Stomach (tissue), 9 donors: ENCODE measurements around the gene NHSL1. TPM values are rescaled to one million over a fixed set of nuclear protein-coding genes. Genes with fewer than 3 reads are reported as not detected.
A peak's percentile ranks its signal among the peaks of the same experiment; 100 is the strongest.

Experiments
- DNase-seq, 2 donors: peaks; one replicate each; pipeline versions ENCODE4 v3.0.0 to v3.0.0-alpha.2; 2013 to 2019
- H3K27ac ChIP-seq, 5 donors: fragments of 200-600 bp in 4 of 5; sonication (generic) in 4 of 5; one replicate each; pipeline ENCODE4 v1.5.1; 2013 to 2019; ENCODE audit warnings: mild to moderate bottlenecking in 1 of 5, moderate library complexity in 1 of 5
- H3K27me3 ChIP-seq, 3 donors: fragments of 200-600 bp; sonication (generic); one replicate each; pipeline ENCODE4 v1.5.1; 2017 to 2019; ENCODE audit warnings: mixed run types in 1 of 3
- H3K36me3 ChIP-seq, 4 donors: fragments of 200-600 bp; sonication (generic); 1 replicate in 3 of 4; 2 replicates in 1 of 4; pipeline ENCODE4 v1.5.1; 2016 to 2019
- H3K4me1 ChIP-seq, 4 donors: fragments of 200-600 bp; sonication (generic); one replicate each; pipeline ENCODE4 v1.5.1; 2016 to 2019
- H3K4me3 ChIP-seq, 4 donors: fragments of 200-600 bp; sonication (generic) in 3 of 4; one replicate each; pipeline ENCODE4 v1.5.1; 2016 to 2019; ENCODE audit warnings: mild to moderate bottlenecking in 1 of 4
- H3K9me3 ChIP-seq, 4 donors: fragments of 200-600 bp; sonication (generic); one replicate each; pipeline ENCODE4 v1.5.1; 2016 to 2019
- CTCF ChIP-seq, 7 experiments: fragments of 450-650 bp in 4 of 7; fragments of 200-600 bp in 3 of 7; sonication (generic) in 3 of 7; IDR thresholded peaks; one replicate each; pipeline ENCODE4 v1.5.1; 2016 to 2019; ENCODE audit warnings: antibody characterized with exemption in 7 of 7, control low read depth in 2 of 7, mild to moderate bottlenecking in 1 of 7
- EP300 ChIP-seq: sonication (generic); formaldehyde crosslinking; IDR thresholded peaks from one replicate; pipeline ENCODE4 v1.6.1; 2017; ENCODE audit warnings: antibody characterized with exemption
- POLR2A ChIP-seq, 4 donors: fragments of 450-650 bp; IDR thresholded peaks; one replicate each; pipeline ENCODE4 v1.6.1; 2016; ENCODE audit warnings: antibody characterized with exemption in 4 of 4, control low read depth in 2 of 4, mild to moderate bottlenecking in 1 of 4, moderate library complexity in 1 of 4
- POLR2AphosphoS5 ChIP-seq, 3 donors: sonication (generic); formaldehyde crosslinking; IDR thresholded peaks; one replicate each; pipeline ENCODE4 v1.6.1; 2016; ENCODE audit warnings: antibody characterized with exemption in 3 of 3
- WGBS, 5 donors: extraction: QIAGEN DNeasy Blood & Tissue Kit in 3 of 5; methylation state at CpG; one replicate each; pipeline versions ENCODE4 v1.1.5 to v1.1.7; 2013 to 2018; 5-methylcytosine and 5-hydroxymethylcytosine counted together
- intact Hi-C: fragments of 100-400 bp; cut with DNase I; formaldehyde crosslinking; loops from one replicate; pipeline ENCODE4 v1.15.1; 2023; ENCODE audit warnings: low total_unique reads
- polyA plus RNA-seq, 3 donors: library from polyadenylated mRNA; stranded (reverse); fragments of 200-250 nt; gene quantifications; one replicate each; pipeline ENCODE4 v1.2.3, GENCODE V29; 2013
- total RNA-seq, 5 donors: library from RNA; depleted of rRNA; stranded (reverse); fragments of >200 nt; gene quantifications; one replicate each; pipeline versions ENCODE4 v1.1.0 to v1.2.3, GENCODE V29; 2014 to 2016
- donor health status: healthy with polysubstance abuse.
- donor health status: Bipolar disorder and iron deficiency.
- donor health status: healthy.

Gene NHSL1
- total and polyA plus RNA-seq, 8 donors, result 1.8 to 44.6 (median 27.4) TPM

GRCh38 chr6:138393871-138394783 is 105.2 kb downstream of the NHSL1 start:
- Histone ChIP-seq H3K36me3 (no peaks in the 10 kb centered on the region), H3K4me3 (no peak overlapping the region), H3K27ac (no peak overlapping the region), H3K4me1 (no peaks in the 10 kb centered on the region), H3K9me3 (no peaks in the 10 kb centered on the region), H3K27me3 (no peaks in the 10 kb centered on the region)
- WGBS, 5 donors, result 69 to 81% (median 73%) methylated on average over 5 of the region's 5 CpGs
- no peak for TF ChIP-seq POLR2A (IDR thresholded peaks at IDR 0.05)
- TF ChIP-seq POLR2AphosphoS5 (IDR thresholded peaks at IDR 0.05), result no peak
- DNase-seq, result no peak
- intact Hi-C loops, result no loop called here

DNA sequence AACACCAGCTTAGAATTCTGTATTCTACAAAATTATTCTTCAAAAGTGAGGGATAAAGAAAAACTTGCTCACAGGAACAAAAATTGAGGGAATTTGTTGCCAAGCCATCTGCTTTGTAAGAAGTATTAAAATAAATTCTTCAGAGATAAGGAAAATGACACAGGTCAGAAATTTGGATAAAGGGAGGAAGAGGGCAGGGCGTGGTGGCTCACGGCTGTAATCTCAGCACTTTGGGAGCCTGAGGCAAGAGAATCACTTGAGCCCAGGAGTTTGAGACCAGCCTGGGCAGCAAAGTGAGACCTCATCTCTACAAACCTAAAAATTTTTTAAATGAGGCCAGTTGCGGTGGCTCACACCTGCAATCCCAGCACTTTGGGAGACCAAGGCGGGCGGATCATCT is 109.7 kb downstream of the NHSL1 start:
- Histone ChIP-seq H3K27ac (no peak overlapping the region), H3K4me3 (no peak overlapping the region), H3K4me1 (no peaks in the 10 kb centered on the region), H3K9me3 (no peaks in the 10 kb centered on the region), H3K27me3 (no peaks in the 10 kb centered on the region), H3K36me3 (no peaks in the 10 kb centered on the region)
- WGBS, 5 donors, result 81 to 88% (median 84%) methylated on average over 5 of the region's 5 CpGs
- intact Hi-C loops, result no loop called here
- TF ChIP-seq POLR2A (IDR thresholded peaks at IDR 0.05), result no peak
- TF ChIP-seq POLR2AphosphoS5 (IDR thresholded peaks at IDR 0.05), result no peak
- TF ChIP-seq CTCF (IDR thresholded peaks at IDR 0.05), result no peak
- TF ChIP-seq EP300, result no peak
- DNase-seq, result no peak

GRCh38 chr6:138387577-138388368 is 111.5 kb downstream of the NHSL1 start:
- H3K9me3 ChIP-seq, result no peaks in the 10 kb centered on the region
- H3K36me3 ChIP-seq, result no peaks in the 10 kb centered on the region
- WGBS, 5 donors, result 47 to 71% (median 62%) methylated on average over 8 of the region's 8 CpGs
- DNase-seq, result peak in 1 of 2 donors; percentile 67
- H3K4me3 ChIP-seq, result no peak overlapping the region
- no peaks in the 10 kb centered on the region for H3K27me3 ChIP-seq
- intact Hi-C loops, result no loop called here
- TF ChIP-seq CTCF (IDR thresholded peaks at IDR 0.05) (no peak), POLR2AphosphoS5 (IDR thresholded peaks at IDR 0.05) (peak in 1 of 3 donors; percentile 26)
- no peaks in the 10 kb centered on the region for H3K4me1 ChIP-seq
- H3K27ac ChIP-seq, result no peak overlapping the region

GRCh38 chr6:138386897-138387296 is 112.4 kb downstream of the NHSL1 start:
- Histone ChIP-seq H3K27me3 (no peaks in the 10 kb centered on the region), H3K4me1 (no peaks in the 10 kb centered on the region), H3K36me3 (no peaks in the 10 kb centered on the region), H3K27ac (no peak overlapping the region), H3K4me3 (no peak overlapping the region), H3K9me3 (no peaks in the 10 kb centered on the region)
- 94 to 98% (median 96%) methylated on average over 3 of the region's 3 CpGs for WGBS, 5 donors
- no peak for TF ChIP-seq EP300
- TF ChIP-seq POLR2A (IDR thresholded peaks at IDR 0.05), result no peak
- TF ChIP-seq CTCF (IDR thresholded peaks at IDR 0.05), result no peak
- TF ChIP-seq POLR2AphosphoS5 (IDR thresholded peaks at IDR 0.05), result no peak
- intact Hi-C loops, result no loop called here
- DNase-seq, result no peak
